GM12864 (cell line): ENCODE data around the gene OR3A1.
"Not testable (repeated sequence)": the region's sequence is repeated elsewhere in the genome, so short reads cannot be mapped to it uniquely, and the experiment has no call there.

ENCODE experiments used
- DNase-seq: peaks from one replicate; pipeline ENCODE4 v3.0.0-alpha.2; 2011; ENCODE audit warnings: low read depth
- H3K4me3 ChIP-seq: 2 replicates; pipeline ENCODE4 v1.5.1; 2011; ENCODE audit warnings: mild to moderate bottlenecking, low read depth, low read length, control low read depth
- TF ChIP-seq, protein P1 (sequence below): IDR thresholded peaks from 2 replicates; pipeline ENCODE4 v1.5.1; 2011; ENCODE audit warnings: low read depth, mild to moderate bottlenecking, moderate library complexity, low read length, control low read depth, inconsistent platforms; ENCODE audit errors: missing control alignments

The OR3A1 gene

DNA sequence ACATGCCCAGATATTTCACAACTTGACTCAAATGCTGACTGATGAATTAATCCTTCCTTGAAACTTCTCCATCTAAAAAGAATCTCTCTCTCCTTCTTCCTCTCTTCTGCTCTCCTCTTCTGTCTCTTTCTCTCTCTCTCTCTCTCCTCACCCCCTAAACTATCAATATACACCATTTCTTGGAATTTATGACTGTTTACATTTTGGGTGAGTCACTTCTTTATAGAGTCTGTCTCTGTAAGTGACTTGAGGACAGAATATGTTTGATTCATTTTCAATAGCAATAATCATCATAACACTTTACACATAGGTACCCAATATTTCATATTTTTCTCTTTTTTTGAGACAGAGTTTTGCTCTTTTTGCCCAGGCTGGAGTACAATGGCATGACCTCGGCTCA is 15.3 kb downstream of the OR3A1 start:
- no peak overlapping the region for H3K4me3 ChIP-seq
- TF ChIP-seq, protein P1, sequence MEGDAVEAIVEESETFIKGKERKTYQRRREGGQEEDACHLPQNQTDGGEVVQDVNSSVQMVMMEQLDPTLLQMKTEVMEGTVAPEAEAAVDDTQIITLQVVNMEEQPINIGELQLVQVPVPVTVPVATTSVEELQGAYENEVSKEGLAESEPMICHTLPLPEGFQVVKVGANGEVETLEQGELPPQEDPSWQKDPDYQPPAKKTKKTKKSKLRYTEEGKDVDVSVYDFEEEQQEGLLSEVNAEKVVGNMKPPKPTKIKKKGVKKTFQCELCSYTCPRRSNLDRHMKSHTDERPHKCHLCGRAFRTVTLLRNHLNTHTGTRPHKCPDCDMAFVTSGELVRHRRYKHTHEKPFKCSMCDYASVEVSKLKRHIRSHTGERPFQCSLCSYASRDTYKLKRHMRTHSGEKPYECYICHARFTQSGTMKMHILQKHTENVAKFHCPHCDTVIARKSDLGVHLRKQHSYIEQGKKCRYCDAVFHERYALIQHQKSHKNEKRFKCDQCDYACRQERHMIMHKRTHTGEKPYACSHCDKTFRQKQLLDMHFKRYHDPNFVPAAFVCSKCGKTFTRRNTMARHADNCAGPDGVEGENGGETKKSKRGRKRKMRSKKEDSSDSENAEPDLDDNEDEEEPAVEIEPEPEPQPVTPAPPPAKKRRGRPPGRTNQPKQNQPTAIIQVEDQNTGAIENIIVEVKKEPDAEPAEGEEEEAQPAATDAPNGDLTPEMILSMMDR: no peak
- DNase-seq: no peak

DNA sequence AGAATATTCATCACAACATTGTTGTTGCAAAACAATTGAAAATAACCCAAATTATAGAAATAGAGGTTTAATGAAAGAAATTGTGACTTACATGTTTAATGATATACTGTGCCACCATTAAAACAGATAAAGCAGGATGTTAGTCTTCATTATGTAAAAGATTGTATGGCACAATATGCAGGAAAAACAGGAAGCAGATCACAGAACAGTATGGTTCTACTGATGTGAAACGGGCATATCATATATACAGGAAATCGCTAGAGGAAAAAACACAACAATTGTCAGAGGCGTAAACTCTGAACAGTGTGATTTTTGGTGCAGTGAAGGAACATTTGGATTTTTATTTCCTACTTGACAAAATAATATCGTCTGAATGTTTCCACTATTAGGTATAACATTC is 22.0 kb downstream of the OR3A1 start:
- DNase-seq: no peak
- H3K4me3 ChIP-seq: no peak overlapping the region
- TF ChIP-seq, protein P1: no peak

DNA sequence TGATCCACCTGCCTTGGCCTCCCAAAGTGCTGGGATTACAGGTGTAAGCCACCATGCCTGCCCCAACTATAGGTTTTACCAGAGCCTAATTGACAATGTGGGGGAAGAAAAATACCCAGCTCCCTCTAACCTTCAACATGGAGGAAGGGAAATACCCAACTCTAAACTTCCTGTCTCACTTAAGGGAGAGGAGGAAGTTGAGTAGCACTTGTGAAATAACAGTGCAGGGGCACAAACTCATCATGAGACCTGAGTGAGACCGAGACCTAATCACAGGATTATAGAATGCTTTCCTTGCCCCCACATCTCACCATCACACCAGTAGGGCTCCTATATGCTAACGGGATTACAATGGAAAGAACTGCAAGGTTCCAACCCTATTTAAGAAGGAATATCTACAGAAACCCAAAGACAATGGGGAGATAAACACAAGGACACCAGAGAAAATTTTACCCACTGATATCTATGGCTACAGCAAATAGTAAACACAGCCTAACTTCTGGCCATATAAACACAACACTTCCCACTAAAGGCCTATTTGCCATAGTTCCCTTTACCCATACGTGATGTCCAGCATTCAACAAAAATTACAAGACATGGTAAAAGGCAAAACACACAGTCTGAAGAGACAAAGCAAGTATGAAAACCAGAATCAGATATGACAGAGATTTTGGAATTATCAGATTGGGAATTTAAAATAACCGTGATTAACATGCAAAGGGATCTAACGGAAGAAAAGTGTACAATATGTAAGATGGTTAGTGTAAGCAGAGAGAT is 26.9 kb downstream of the OR3A1 start:
- no peak for DNase-seq
- H3K4me3 ChIP-seq: no peak overlapping the region
- TF ChIP-seq, protein P1: no peak

DNA sequence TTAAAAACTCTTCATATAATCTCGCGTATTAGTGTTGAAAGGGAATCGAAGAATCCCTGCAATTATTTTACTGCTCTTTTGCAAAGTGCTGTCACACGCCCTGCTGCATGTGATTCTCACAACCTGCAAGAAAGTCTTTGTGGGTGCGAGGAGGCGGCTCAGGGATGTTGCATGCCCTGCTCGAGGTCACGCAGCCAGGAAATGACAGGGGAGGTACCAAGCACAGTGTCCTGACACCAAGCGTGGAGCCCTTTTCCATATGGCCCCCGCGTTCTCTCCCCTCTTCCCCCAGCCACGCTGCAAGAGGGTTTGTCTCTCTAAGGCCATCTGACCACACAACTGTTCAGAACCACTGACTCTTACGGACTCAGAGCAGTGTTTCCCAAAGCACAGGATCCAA is 37.6 kb downstream of the OR3A1 start:
- TF ChIP-seq, protein P1: no peak
- H3K4me3 ChIP-seq: no peak overlapping the region
- DNase-seq: no peak

DNA sequence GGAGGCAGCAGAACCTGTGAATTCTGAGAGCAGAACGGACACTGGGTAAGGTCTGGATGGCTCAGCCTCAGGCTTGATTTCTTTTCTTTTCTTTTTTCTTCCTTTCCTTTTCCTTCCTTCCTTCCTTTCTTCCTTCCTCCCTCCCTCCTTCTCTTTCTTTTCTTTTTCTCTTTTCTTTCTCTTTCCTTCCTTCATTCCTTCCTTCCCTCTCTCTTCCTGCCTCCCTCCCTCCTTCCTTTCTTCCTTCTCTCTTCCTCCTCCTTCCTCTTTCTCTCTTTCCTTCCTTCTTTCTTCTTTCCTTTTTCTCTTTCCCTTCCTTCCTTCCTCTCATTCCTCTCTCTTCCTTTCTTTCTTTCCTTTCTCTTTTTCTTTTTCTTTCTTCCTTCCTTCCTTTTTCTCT is 38.0 kb downstream of the OR3A1 start:
- no peak for DNase-seq
- TF ChIP-seq, protein P1: no peak
- H3K4me3 ChIP-seq: no peak overlapping the region

DNA sequence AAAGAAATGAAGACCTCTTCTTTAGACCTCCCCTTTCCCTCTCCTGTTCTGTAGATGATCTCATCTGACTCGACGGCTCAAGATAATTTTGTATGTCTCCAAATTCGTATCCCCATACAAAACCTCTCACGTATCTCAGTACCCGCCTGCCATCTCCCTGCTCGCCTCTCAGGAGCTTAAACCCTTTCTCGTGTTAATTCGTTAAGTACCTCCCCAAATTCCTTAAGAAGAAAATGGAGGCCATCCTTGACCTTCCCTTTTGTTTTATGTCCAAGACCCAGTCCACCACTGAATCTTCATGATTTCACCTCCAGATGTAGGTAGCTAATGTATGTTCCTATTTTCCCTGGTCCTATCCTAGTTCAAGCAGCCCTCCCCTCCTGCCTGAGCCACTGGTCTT is 41.6 kb downstream of the OR3A1 start:
- DNase-seq: no peak
- TF ChIP-seq, protein P1: no peak
- no peak overlapping the region for H3K4me3 ChIP-seq

DNA sequence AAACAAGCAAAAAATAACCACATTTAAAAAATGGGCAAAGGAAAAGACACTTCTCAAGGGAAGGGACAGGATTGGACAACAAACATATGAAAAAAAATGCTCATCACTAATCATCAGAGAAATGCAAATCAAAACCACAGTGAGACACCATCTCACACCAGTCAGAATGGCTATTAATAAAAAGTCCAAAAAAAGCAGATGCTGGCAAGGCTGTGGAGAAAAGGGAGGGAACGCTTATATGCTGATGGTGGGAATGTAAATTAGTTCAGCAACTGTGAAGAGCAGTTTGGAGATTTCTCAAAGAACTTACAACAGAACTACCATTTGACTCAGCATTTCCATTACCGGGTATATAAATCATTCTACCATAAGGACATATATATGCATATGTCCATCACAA is 49.1 kb downstream of the OR3A1 start:
- H3K4me3 ChIP-seq, DNase-seq: not testable (repeated sequence)

DNA sequence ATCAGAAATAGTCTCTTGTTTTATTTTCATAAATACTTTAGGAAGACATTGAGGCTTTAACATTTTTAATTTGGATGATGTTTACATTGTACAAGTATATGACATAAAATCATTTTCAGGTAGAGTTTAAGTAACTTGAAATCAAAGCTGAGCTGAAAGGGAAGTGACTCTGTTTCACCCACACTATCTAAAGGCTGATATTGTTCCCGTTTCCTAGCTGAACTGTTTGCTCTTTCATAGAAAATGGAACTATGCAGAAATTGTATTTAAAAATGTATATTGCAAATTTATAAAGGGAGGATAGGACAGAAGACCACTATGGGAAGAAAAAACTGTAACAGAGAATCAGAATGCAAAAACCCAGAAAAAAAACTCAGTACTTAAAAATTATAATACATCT is 53.3 kb downstream of the OR3A1 start:
- not testable (repeated sequence) for DNase-seq, H3K4me3 ChIP-seq

DNA sequence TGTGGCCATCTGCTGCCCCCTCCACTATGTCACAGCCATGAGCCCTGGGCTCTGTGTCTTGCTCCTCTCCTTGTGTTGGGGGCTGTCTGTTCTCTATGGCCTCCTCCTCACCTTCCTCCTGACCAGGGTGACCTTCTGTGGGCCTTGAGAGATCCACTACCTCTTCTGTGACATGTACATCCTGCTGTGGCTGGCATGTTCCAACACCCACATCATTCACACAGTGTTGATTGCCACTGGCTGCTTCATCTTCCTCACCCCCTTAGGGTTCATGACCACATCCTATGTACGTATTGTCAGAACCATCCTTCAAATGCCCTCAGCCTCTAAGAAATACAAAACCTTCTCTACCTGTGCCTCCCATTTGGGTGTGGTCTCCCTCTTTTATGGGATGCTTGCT is 57.1 kb downstream of the OR3A1 start:
- not testable (repeated sequence) for H3K4me3 ChIP-seq, DNase-seq
